Stimulated activated CD4-positive, alpha-beta T cell treated with anti-CD3 and anti-CD28 coated beads, Interleukin-12 subunit alpha, Interleukin-12 subunit beta, amount 100 ng/mL, for 24 hours (primary cell): Measurements from ENCODE around the gene C12orf50.
"Not testable (repeated sequence)": the region's sequence is repeated elsewhere in the genome, so short reads cannot be mapped to it uniquely, and the experiment has no call there.

Source experiments
- DNase-seq, 2 experiments: peaks; one replicate each; pipeline ENCODE4 v3.0.0-alpha.2; 2020; ENCODE audit warnings: low read depth in 2 of 2

Gene C12orf50

GRCh38 chr12:88029093-88029665 is at the start of gene C12orf50:
C12orf50 (minus strand) TSS chr12:88029401; CDS start chr12:88026962, 2,439 bp downstream.
- DNase-seq: no peak

- DNase-seq: no peak
Observed at GRCh38 chr12:88067301-88067700, 38.1 kb upstream of the C12orf50 start.

- DNase-seq: no peak
Observed at GRCh38 chr12:88063375-88063774, 34.2 kb upstream of the C12orf50 start.

GRCh38 chr12:88062474-88062873 is 33.3 kb upstream of the C12orf50 start:
- DNase-seq: no peak

GRCh38 chr12:88058719-88059077 is 29.5 kb upstream of the C12orf50 start:
- no peak for DNase-seq

GRCh38 chr12:88057994-88058718 is 29.0 kb upstream of the C12orf50 start:
- DNase-seq: no peak

- DNase-seq: no peak
Observed at GRCh38 chr12:88056571-88056970, 27.4 kb upstream of the C12orf50 start.

GRCh38 chr12:88052686-88053085 is 23.5 kb upstream of the C12orf50 start:
- no peak for DNase-seq

- no peak for DNase-seq
Observed at GRCh38 chr12:88044035-88044434, 14.8 kb upstream of the C12orf50 start.

- no peak for DNase-seq
Observed at GRCh38 chr12:88037770-88038169, 8.6 kb upstream of the C12orf50 start.

- DNase-seq: no peak
Observed at GRCh38 chr12:88036353-88036965, 7.3 kb upstream of the C12orf50 start.

- no peak for DNase-seq
Observed at GRCh38 chr12:88035907-88036289, 6.7 kb upstream of the C12orf50 start.

GRCh38 chr12:88035271-88035906 is 6.2 kb upstream of the C12orf50 start:
- DNase-seq: peak; percentile 81 to 85

- DNase-seq: not testable (repeated sequence)
Observed at GRCh38 chr12:88031161-88031560, 2.0 kb upstream of the C12orf50 start.

GRCh38 chr12:88026196-88026595 is 3.0 kb downstream of the C12orf50 start:
- no peak for DNase-seq

- DNase-seq: no peak
Observed at GRCh38 chr12:88017964-88018363, 11.2 kb downstream of the C12orf50 start.

- no peak for DNase-seq
Observed at GRCh38 chr12:88015825-88016224, 13.4 kb downstream of the C12orf50 start.

GRCh38 chr12:88011755-88012154 is 17.4 kb downstream of the C12orf50 start:
- no peak for DNase-seq

GRCh38 chr12:88006351-88006750 is 22.9 kb downstream of the C12orf50 start:
- DNase-seq: no peak

GRCh38 chr12:88001327-88001726 is 27.9 kb downstream of the C12orf50 start:
- no peak for DNase-seq

GRCh38 chr12:87995581-87996178 is 33.5 kb downstream of the C12orf50 start:
- peak in 1 of 2 experiments; percentile 25 for DNase-seq

- no peak for DNase-seq
Observed at GRCh38 chr12:87991483-87991882, 37.7 kb downstream of the C12orf50 start.
